Endodermal cell (in vitro differentiated cells): Measurements from ENCODE around the gene CFAP92. TPM values are rescaled to one million over a fixed set of nuclear protein-coding genes. Genes with fewer than 3 reads are reported as not detected.

Experiments
- DNase-seq: peaks from one replicate; pipeline ENCODE4 v3.0.0-alpha.2; 2017
- H3K27ac ChIP-seq: 2 replicates; pipeline ENCODE4 v1.5.1; 2013; ENCODE audit warnings: mild to moderate bottlenecking, low read depth, low read length, moderate library complexity
- H3K27me3 ChIP-seq: 2 replicates; pipeline ENCODE4 v1.6.1; 2013; ENCODE audit warnings: mild to moderate bottlenecking, low read length, moderate library complexity; ENCODE audit not compliant: insufficient read depth, control insufficient read depth, poor library complexity, severe bottlenecking
- H3K36me3 ChIP-seq: 2 replicates; pipeline ENCODE4 v1.7.0; 2013; ENCODE audit warnings: mild to moderate bottlenecking, low read length, moderate library complexity; ENCODE audit not compliant: control insufficient read depth, insufficient read depth
- H3K4me1 ChIP-seq: one replicate; pipeline ENCODE4 v1.7.0; 2013; ENCODE audit warnings: low read length; ENCODE audit not compliant: control insufficient read depth, insufficient read depth
- H3K4me3 ChIP-seq: 2 replicates; pipeline ENCODE4 v1.5.1; 2013; ENCODE audit warnings: mild to moderate bottlenecking, low read length, moderate library complexity
- H3K9ac ChIP-seq: 2 replicates; pipeline ENCODE4 v1.6.1; 2013; ENCODE audit warnings: mild to moderate bottlenecking, low read length, moderate library complexity; ENCODE audit not compliant: poor library complexity, severe bottlenecking; ENCODE audit errors: extremely low read depth
- H3K9me3 ChIP-seq: 2 replicates; pipeline ENCODE4 v1.6.1; 2013; ENCODE audit warnings: mild to moderate bottlenecking, low read length, moderate library complexity; ENCODE audit not compliant: control insufficient read depth
- H3K27ac Mint-ChIP-seq: 2 replicates; pipeline ENCODE4 v1.8.0; 2020; ENCODE audit warnings: mixed read lengths
- H3K27me3 Mint-ChIP-seq: 2 replicates; pipeline ENCODE4 v1.8.0; 2021; ENCODE audit warnings: mild to moderate bottlenecking, mixed read lengths; ENCODE audit not compliant: insufficient read depth
- H3K36me3 Mint-ChIP-seq: 2 replicates; pipeline ENCODE4 v1.8.0; 2020; ENCODE audit warnings: low read depth, mixed read lengths
- H3K4me1 Mint-ChIP-seq: 2 replicates; pipeline ENCODE4 v1.8.0; 2020; ENCODE audit warnings: mixed read lengths
- H3K4me3 Mint-ChIP-seq: 2 replicates; pipeline ENCODE4 v1.8.0; 2020; ENCODE audit warnings: mild to moderate bottlenecking, moderate library complexity, mixed read lengths
- H3K9me3 Mint-ChIP-seq: 2 replicates; pipeline ENCODE4 v1.8.0; 2020; ENCODE audit warnings: mild to moderate bottlenecking, mixed read lengths
- CTCF ChIP-seq: fragments of 200-600 bp; sonication (generic); conservative IDR thresholded peaks from 2 replicates; pipeline ENCODE4 v1.5.0; 2021; ENCODE audit warnings: antibody characterized with exemption, mild to moderate bottlenecking
- WGBS, 2 experiments: methylation state at CpG; one replicate each; pipeline versions ENCODE4 v1.1.5 to v1.1.7; 2013; ENCODE audit warnings: missing lambda C conversion rate in 2 of 2, mixed read lengths in 1 of 2; ENCODE audit not compliant: insufficient coverage in 1 of 2, insufficient read length in 1 of 2; 5-methylcytosine and 5-hydroxymethylcytosine counted together
- total RNA-seq, 2 donors: library from RNA; stranded (reverse); fragmentation: NEBNext Ultra II Directional in 1 of 2; extraction: Animal tissue kit (Norgen Biotek cat#: 25700) in 1 of 2; gene quantifications; 2 replicates in 1 of 2; 3 replicates in 1 of 2; pipeline ENCODE4 v1.2.1, GENCODE V29; 2021

The CFAP92 gene
- total RNA-seq, 2 donors from 2014 or later: 1.3 to 3.0 TPM

GRCh38 chr3:129005526-129006303 lies 11.8 kb upstream of the CFAP92 start:
- WGBS, 2 experiments: 92 to 96% methylated on average over 4 of the region's 4 CpGs
- Mint-ChIP-seq H3K27ac (no peak overlapping the region), H3K9me3 (no peaks in the 10 kb centered on the region), H3K4me1 (peaks cover 4% of the 10 kb centered on the region), H3K36me3 (no peaks in the 10 kb centered on the region), H3K27me3 (peaks cover 86% of the 10 kb centered on the region), H3K4me3 (no peak overlapping the region)
- no peak overlapping the region for H3K9ac ChIP-seq
- H3K4me3 ChIP-seq: no peak overlapping the region
- H3K36me3 ChIP-seq: no peaks in the 10 kb centered on the region
- peaks cover 80% of the 10 kb centered on the region for H3K27me3 ChIP-seq
- H3K27ac ChIP-seq: no peak overlapping the region
- TF ChIP-seq CTCF: no peak
- no peak for DNase-seq
- no peaks in the 10 kb centered on the region for H3K4me1 ChIP-seq
- H3K9me3 ChIP-seq: no peaks in the 10 kb centered on the region

GRCh38 chr3:129004639-129005295 lies 10.9 kb upstream of the CFAP92 start:
- H3K9me3 Mint-ChIP-seq: no peaks in the 10 kb centered on the region
- H3K4me3 Mint-ChIP-seq: no peak overlapping the region
- Histone ChIP-seq H3K9me3 (no peaks in the 10 kb centered on the region), H3K4me1 (no peaks in the 10 kb centered on the region), H3K4me3 (no peak overlapping the region), H3K36me3 (no peaks in the 10 kb centered on the region), H3K27me3 (peaks cover 90% of the 10 kb centered on the region), H3K9ac (no peak overlapping the region), H3K27ac (no peak overlapping the region)
- peaks cover 96% of the 10 kb centered on the region for H3K27me3 Mint-ChIP-seq
- DNase-seq: no peak
- no peak overlapping the region for H3K27ac Mint-ChIP-seq
- 86 to 89% methylated on average over 5 to 6 of the region's 6 CpGs for WGBS, 2 experiments
- H3K4me1 Mint-ChIP-seq: peaks cover 10% of the 10 kb centered on the region
- no peak for TF ChIP-seq CTCF
- no peaks in the 10 kb centered on the region for H3K36me3 Mint-ChIP-seq

GRCh38 chr3:129003578-129004112 lies 9.8 kb upstream of the CFAP92 start:
- TF ChIP-seq CTCF: peak; percentile 49
- DNase-seq: peak; percentile 78
- Histone ChIP-seq H3K4me3 (no peak overlapping the region), H3K9me3 (no peaks in the 10 kb centered on the region), H3K9ac (no peak overlapping the region), H3K4me1 (peaks cover 4% of the 10 kb centered on the region), H3K27ac (no peak overlapping the region), H3K27me3 (peaks cover 96% of the 10 kb centered on the region), H3K36me3 (no peaks in the 10 kb centered on the region)
- Mint-ChIP-seq H3K27ac (no peak overlapping the region), H3K9me3 (no peaks in the 10 kb centered on the region), H3K27me3 (peaks cover 98% of the 10 kb centered on the region), H3K4me3 (no peak overlapping the region), H3K4me1 (peaks cover 15% of the 10 kb centered on the region), H3K36me3 (no peaks in the 10 kb centered on the region)
- 12 to 13% methylated on average over 16 to 55 of the region's 55 CpGs for WGBS, 2 experiments
